ENCODE measurements around the gene EEF1A2.
"Not testable (repeated sequence)": the region's sequence is repeated elsewhere in the genome, so short reads cannot be mapped to it uniquely, and the experiment has no call there.

The EEF1A2 gene

GRCh38 chr20:63484236-63484635, 14.6 kb downstream of the EEF1A2 start:
- DNase-seq, result no peak

GRCh38 chr20:63483834-63484233, 15.0 kb downstream of the EEF1A2 start:
- DNase-seq, result no peak

GRCh38 chr20:63482021-63482587, 16.8 kb downstream of the EEF1A2 start:
- DNase-seq, result no peak

GRCh38 chr20:63481503-63481902, 17.4 kb downstream of the EEF1A2 start:
- DNase-seq, result no peak

- DNase-seq, result not testable (repeated sequence)
Measured at GRCh38 chr20:63479695-63480419, 19.0 kb downstream of the EEF1A2 start.

GRCh38 chr20:63478346-63479302, 20.3 kb downstream of the EEF1A2 start:
- no peak for DNase-seq

GRCh38 chr20:63477944-63478343, 20.9 kb downstream of the EEF1A2 start:
- no peak for DNase-seq

- no peak for DNase-seq
Measured at GRCh38 chr20:63477061-63477616, 21.7 kb downstream of the EEF1A2 start.

GRCh38 chr20:63475209-63475608, 23.7 kb downstream of the EEF1A2 start:
- DNase-seq, result no peak

- DNase-seq, result no peak
Measured at GRCh38 chr20:63473555-63474449, 25.1 kb downstream of the EEF1A2 start.

GRCh38 chr20:63472862-63473390, 26.0 kb downstream of the EEF1A2 start:
- no peak for DNase-seq

GRCh38 chr20:63471981-63472831, 26.7 kb downstream of the EEF1A2 start, which contains the start of gene KCNQ2:
TSS of gene KCNQ2 (minus strand) at chr20:63472655. CDS start at chr20:63472463, 192 bp downstream.
- no peak for DNase-seq

- no peak for DNase-seq
Measured at GRCh38 chr20:63471717-63471980, 27.2 kb downstream of the EEF1A2 start.

- no peak for DNase-seq
Measured at GRCh38 chr20:63471002-63471716, 27.7 kb downstream of the EEF1A2 start.

GRCh38 chr20:63470410-63470809, 28.5 kb downstream of the EEF1A2 start:
- no peak for DNase-seq

GRCh38 chr20:63469713-63470101, 29.2 kb downstream of the EEF1A2 start:
- no peak for DNase-seq

- no peak for DNase-seq
Measured at GRCh38 chr20:63469019-63469712, 29.7 kb downstream of the EEF1A2 start.

- no peak for DNase-seq
Measured at GRCh38 chr20:63468421-63468820, 30.5 kb downstream of the EEF1A2 start.

- DNase-seq, result no peak
Measured at GRCh38 chr20:63467294-63468083, 31.4 kb downstream of the EEF1A2 start.
